Measurements from ENCODE around the gene ZDHHC9.

DNA sequence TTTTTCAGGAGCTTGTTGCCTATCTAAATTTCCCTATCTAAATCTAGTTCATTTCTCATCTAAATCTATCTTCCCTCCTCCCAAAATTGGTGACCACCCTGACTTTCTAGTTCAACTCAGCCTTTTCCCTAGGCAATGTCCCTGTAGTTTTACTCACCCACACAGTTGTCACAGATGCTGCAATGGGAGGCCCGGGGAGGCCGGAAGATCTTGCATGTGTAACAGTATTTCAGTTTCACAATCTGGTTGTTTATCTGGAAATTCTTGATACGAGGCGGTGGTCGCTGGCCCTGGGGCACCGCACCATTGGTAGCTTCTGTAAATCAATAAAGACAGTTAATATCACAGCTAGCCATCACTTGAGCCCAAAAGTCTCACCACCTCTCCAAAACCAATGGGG lies 20.2 kb downstream of the ZDHHC9 start:
- TF ChIP-seq, protein P1, sequence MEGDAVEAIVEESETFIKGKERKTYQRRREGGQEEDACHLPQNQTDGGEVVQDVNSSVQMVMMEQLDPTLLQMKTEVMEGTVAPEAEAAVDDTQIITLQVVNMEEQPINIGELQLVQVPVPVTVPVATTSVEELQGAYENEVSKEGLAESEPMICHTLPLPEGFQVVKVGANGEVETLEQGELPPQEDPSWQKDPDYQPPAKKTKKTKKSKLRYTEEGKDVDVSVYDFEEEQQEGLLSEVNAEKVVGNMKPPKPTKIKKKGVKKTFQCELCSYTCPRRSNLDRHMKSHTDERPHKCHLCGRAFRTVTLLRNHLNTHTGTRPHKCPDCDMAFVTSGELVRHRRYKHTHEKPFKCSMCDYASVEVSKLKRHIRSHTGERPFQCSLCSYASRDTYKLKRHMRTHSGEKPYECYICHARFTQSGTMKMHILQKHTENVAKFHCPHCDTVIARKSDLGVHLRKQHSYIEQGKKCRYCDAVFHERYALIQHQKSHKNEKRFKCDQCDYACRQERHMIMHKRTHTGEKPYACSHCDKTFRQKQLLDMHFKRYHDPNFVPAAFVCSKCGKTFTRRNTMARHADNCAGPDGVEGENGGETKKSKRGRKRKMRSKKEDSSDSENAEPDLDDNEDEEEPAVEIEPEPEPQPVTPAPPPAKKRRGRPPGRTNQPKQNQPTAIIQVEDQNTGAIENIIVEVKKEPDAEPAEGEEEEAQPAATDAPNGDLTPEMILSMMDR (IDR thresholded peaks at IDR 0.05) = peak in 1 of 12 donors; percentile 2
- TF ChIP-seq POLR2A (IDR thresholded peaks at IDR 0.05) = no peak

Data from heart left ventricle (tissue), 13 donors.